K562 (cell line): ENCODE results near the gene ALKBH7. TPM values are rescaled to one million over a fixed set of nuclear protein-coding genes. Genes with fewer than 3 reads are reported as not detected.

Experiments
- CHD1 ChIP-seq: fragments of 200-600 bp; sonication (generic); IDR thresholded peaks from one replicate; pipeline ENCODE4 v1.6.1; 2012; ENCODE audit warnings: mild to moderate bottlenecking, moderate library complexity, low read length, inconsistent platforms
- ERF ChIP-seq: fragments of 450-650 bp; formaldehyde crosslinking; IDR thresholded peaks from 2 replicates; pipeline ENCODE4 v1.4.0; 2020; ENCODE audit warnings: mild to moderate bottlenecking, mixed read lengths
- GTF2E2 ChIP-seq: fragments of 200-800 bp; sonication (Bioruptor generic); IDR thresholded peaks from 2 replicates; pipeline ENCODE4 v1.6.1; 2016; ENCODE audit warnings: missing genetic modification characterization, missing compliant biosample characterization
- HLTF ChIP-seq: fragments of 450-650 bp; IDR thresholded peaks from 2 replicates; pipeline ENCODE4 v1.6.1; 2016
- HMGXB4 ChIP-seq: sonication (generic); formaldehyde crosslinking; IDR thresholded peaks from 2 replicates; pipeline ENCODE4 v1.8.1; 2023; ENCODE audit warnings: mild to moderate bottlenecking, missing genetic modification reagents
- NFYB ChIP-seq: IDR thresholded peaks from 2 replicates; pipeline ENCODE4 v1.6.1; 2011; ENCODE audit warnings: mild to moderate bottlenecking, moderate library complexity; ENCODE audit not compliant: insufficient read length; ENCODE audit errors: extremely low read depth
- OTX1 ChIP-seq: fragments of 450-650 bp; formaldehyde crosslinking; IDR thresholded peaks from 2 replicates; pipeline ENCODE4 v1.4.0; 2022; ENCODE audit warnings: mild to moderate bottlenecking
- RAD21 ChIP-seq, 2 experiments: fragments of 250-450 bp in 1 of 2; fragments of 450-650 bp in 1 of 2; sonication (Bioruptor Pico) in 1 of 2; formaldehyde crosslinking in 1 of 2; IDR thresholded peaks in 1 of 2; conservative IDR thresholded peaks in 1 of 2; 2 replicates each; pipeline versions ENCODE4 v1.4.0 to v1.8.0; 2020 to 2022; ENCODE audit warnings: mild to moderate bottlenecking in 2 of 2, moderate library complexity in 1 of 2
- SOX6 ChIP-seq: fragments of 450-650 bp; IDR thresholded peaks from 2 replicates; pipeline ENCODE4 v1.6.1; 2014; ENCODE audit warnings: mild to moderate bottlenecking
- TAF9B ChIP-seq: fragments of 450-650 bp; IDR thresholded peaks from 2 replicates; pipeline ENCODE4 v1.6.1; 2018; ENCODE audit warnings: mild to moderate bottlenecking; ENCODE audit not compliant: partially characterized antibody
- XRCC5 ChIP-seq: fragments of 200-400 bp; formaldehyde crosslinking; IDR thresholded peaks from 2 replicates; pipeline ENCODE4 v1.6.1; 2017; ENCODE audit warnings: low read depth, mild to moderate bottlenecking, low read length
- ZBTB40 ChIP-seq, 2 experiments: fragments of 450-650 bp in 1 of 2; sonication (generic) in 1 of 2; formaldehyde crosslinking in 1 of 2; IDR thresholded peaks; 2 replicates each; pipeline versions ENCODE4 v1.7.1 to v1.9.0; 2016 to 2022; ENCODE audit warnings: inconsistent platforms in 1 of 2, mild to moderate bottlenecking in 1 of 2, missing genetic modification reagents in 1 of 2
- ZFX ChIP-seq: sonication (generic); formaldehyde crosslinking; IDR thresholded peaks from 2 replicates; pipeline ENCODE4 v1.8.0; 2022; ENCODE audit warnings: mild to moderate bottlenecking, missing genetic modification reagents, moderate library complexity
- ZNF639 ChIP-seq, 2 experiments: fragments of 200-800 bp in 1 of 2; sonication (Bioruptor generic) in 1 of 2; sonication (generic) in 1 of 2; formaldehyde crosslinking in 1 of 2; IDR thresholded peaks in 1 of 2; conservative IDR thresholded peaks in 1 of 2; 2 replicates each; pipeline versions ENCODE4 v1.5.0 to v1.6.1; 2016 to 2020; ENCODE audit warnings: missing compliant biosample characterization in 1 of 2, missing genetic modification characterization in 1 of 2, missing genetic modification reagents in 1 of 2
- ZNF696 ChIP-seq: fragments of 250-450 bp; sonication (Bioruptor Pico); conservative IDR thresholded peaks from 2 replicates; pipeline ENCODE4 v1.4.0; 2020; ENCODE audit warnings: mild to moderate bottlenecking, moderate library complexity
- polyA plus RNA-seq, 8 experiments: library from polyadenylated mRNA; depleted of rRNA in 4 of 8; stranded (reverse) in 5 of 8; unstranded in 3 of 8; fragments of >200 nt; fragmentation: Nextera tagmentation in 2 of 8; fragmentation: Illumina TruSeq in 1 of 8; extraction: Ambion mirVana in 2 of 8; extraction: Trizol in 1 of 8; gene quantifications; 2 replicates each; pipeline versions ENCODE4 v1.2.1 to v1.2.3, GENCODE V29; 2011 to 2014; ENCODE audit warnings: inconsistent platforms in 1 of 8, missing spikeins in 1 of 8
- total RNA-seq, 7 experiments: library from RNA; depleted of rRNA in 6 of 7; stranded (reverse); fragments of >200 nt in 6 of 7; fragmentation: Illumina TruSeq in 2 of 7; extraction: Trizol in 2 of 7; gene quantifications; 2 replicates each; pipeline versions ENCODE4 v1.2.1 to v1.2.3, GENCODE V29; 2011 to 2021; ENCODE audit warnings: low replicate concordance in 1 of 7

Gene ALKBH7
- total and polyA plus RNA-seq, 9 of the 15 experiments (the other 6 are each of a cell fraction or from before 2014, with no cell fraction given), result 0.69 to 94.8 (median 17.6) TPM

- TF ChIP-seq ZBTB40 (IDR thresholded peaks at IDR 0.05) (0 out of 2 replicates have a peak, but pooled peaks have one; percentile 46), ZBTB40 (CRISPR knock-in tag; IDR thresholded peaks at IDR 0.05) (no peak), ZNF639 (CRISPR knock-in tag; conservative IDR thresholded peaks at IDR 0.05 in 1 of 2, IDR thresholded peaks at IDR 0.05 in 1 of 2) (peak in 1 of 2 experiments; percentile 78; a peak in 2 of 4 replicates), GTF2E2 (tag) (peak; percentile 13; the same call in 1 of the 2 replicates), XRCC5 (0 out of 2 replicates have a peak, but pooled peaks have one; percentile 21), HMGXB4 (CRISPR knock-in tag) (peak; percentile 87), HLTF (no peak), NFYB (peak; percentile 100), SOX6 (no peak; the same call in 1 of the 2 replicates), RAD21 (CRISPR knock-in tag; conservative IDR thresholded peaks at IDR 0.05 in 1 of 2, IDR thresholded peaks at IDR 0.05 in 1 of 2) (peak in 1 of 2 experiments; percentile 7; a peak in 1 of 4 replicates), CHD1 (peak; percentile 94), ZNF696 (CRISPR knock-in tag) (no peak), OTX1 (CRISPR knock-in tag) (0 out of 2 replicates have a peak, but pooled peaks have one; percentile 14), TAF9B (peak; percentile 4), ERF (CRISPR knock-in tag) (0 out of 2 replicates have a peak, but pooled peaks have one; percentile 52), ZFX (CRISPR knock-in tag) (peak; percentile 97)
Measured at GRCh38 chr19:6372594-6373095, at the start of gene ALKBH7 (continued).
